Gastroesophageal sphincter (tissue), 4 donors: ENCODE measurements around the gene PRKX. TPM values are rescaled to one million over a fixed set of nuclear protein-coding genes. Genes with fewer than 3 reads are reported as not detected.
"Not testable (repeated sequence)": the region's sequence is repeated elsewhere in the genome, so short reads cannot be mapped to it uniquely, and the experiment has no call there.

Source experiments
- ATAC-seq: fragments of 150-250 bp; one replicate; pipeline ENCODE4 v1.9.1; 2016; ENCODE audit warnings: mild to moderate bottlenecking, moderate library complexity
- H3K27ac ChIP-seq, 4 donors: fragments of 200-600 bp; sonication (generic) in 3 of 4; 1 replicate in 3 of 4; 2 replicates in 1 of 4; pipeline ENCODE4 v1.5.1; 2016 to 2019
- H3K27me3 ChIP-seq: fragments of 200-600 bp; sonication (generic); one replicate; pipeline ENCODE4 v1.5.1; 2019
- H3K36me3 ChIP-seq, 2 donors: fragments of 200-600 bp; sonication (generic); one replicate each; pipeline ENCODE4 v1.5.1; 2019; ENCODE audit warnings: control low read depth in 1 of 2
- H3K4me1 ChIP-seq, 3 donors: fragments of 200-600 bp; sonication (generic); 1 replicate in 2 of 3; 2 replicates in 1 of 3; pipeline ENCODE4 v1.5.1; 2016 to 2019; ENCODE audit warnings: control low read depth in 2 of 3
- H3K4me3 ChIP-seq, 2 donors: fragments of 200-600 bp; sonication (generic); one replicate each; pipeline ENCODE4 v1.5.1; 2019; ENCODE audit warnings: mild to moderate bottlenecking in 1 of 2, moderate library complexity in 1 of 2
- H3K9me3 ChIP-seq, 3 donors: fragments of 200-600 bp; sonication (generic); one replicate each; pipeline ENCODE4 v1.5.1; 2017 to 2019; ENCODE audit warnings: control low read depth in 2 of 3
- EP300 ChIP-seq: sonication (generic); formaldehyde crosslinking; IDR thresholded peaks from one replicate; pipeline ENCODE4 v1.6.1; 2017; ENCODE audit warnings: antibody characterized with exemption, mild to moderate bottlenecking
- POLR2A ChIP-seq, 2 donors: fragments of 450-650 bp; IDR thresholded peaks; one replicate each; pipeline ENCODE4 v1.6.1; 2017; ENCODE audit warnings: antibody characterized with exemption in 2 of 2, mild to moderate bottlenecking in 2 of 2, moderate library complexity in 1 of 2
- POLR2AphosphoS5 ChIP-seq: sonication (generic); formaldehyde crosslinking; IDR thresholded peaks from one replicate; pipeline ENCODE4 v1.6.1; 2017; ENCODE audit warnings: antibody characterized with exemption
- WGBS, 2 donors: methylation state at CpG; one replicate each; pipeline ENCODE4 v1.1.5; 2018; ENCODE audit warnings: low coverage in 1 of 2; 5-methylcytosine and 5-hydroxymethylcytosine counted together
- total RNA-seq, 4 donors: library from RNA; depleted of rRNA; stranded (reverse); fragments of >200 nt; gene quantifications; one replicate each; pipeline ENCODE4 v1.1.0, GENCODE V29; 2016
- TF ChIP-seq, protein P1 (sequence below), 4 experiments: fragments of 200-600 bp in 2 of 4; fragments of 450-650 bp in 2 of 4; sonication (generic) in 1 of 4; IDR thresholded peaks; one replicate each; pipeline ENCODE4 v1.5.1; 2017 to 2019; ENCODE audit warnings: antibody characterized with exemption in 4 of 4, mild to moderate bottlenecking in 2 of 4, moderate library complexity in 2 of 4

The PRKX gene
- total RNA-seq, 4 donors from 2014 or later, result 3.5 to 10.5 (median 4.4) TPM

DNA sequence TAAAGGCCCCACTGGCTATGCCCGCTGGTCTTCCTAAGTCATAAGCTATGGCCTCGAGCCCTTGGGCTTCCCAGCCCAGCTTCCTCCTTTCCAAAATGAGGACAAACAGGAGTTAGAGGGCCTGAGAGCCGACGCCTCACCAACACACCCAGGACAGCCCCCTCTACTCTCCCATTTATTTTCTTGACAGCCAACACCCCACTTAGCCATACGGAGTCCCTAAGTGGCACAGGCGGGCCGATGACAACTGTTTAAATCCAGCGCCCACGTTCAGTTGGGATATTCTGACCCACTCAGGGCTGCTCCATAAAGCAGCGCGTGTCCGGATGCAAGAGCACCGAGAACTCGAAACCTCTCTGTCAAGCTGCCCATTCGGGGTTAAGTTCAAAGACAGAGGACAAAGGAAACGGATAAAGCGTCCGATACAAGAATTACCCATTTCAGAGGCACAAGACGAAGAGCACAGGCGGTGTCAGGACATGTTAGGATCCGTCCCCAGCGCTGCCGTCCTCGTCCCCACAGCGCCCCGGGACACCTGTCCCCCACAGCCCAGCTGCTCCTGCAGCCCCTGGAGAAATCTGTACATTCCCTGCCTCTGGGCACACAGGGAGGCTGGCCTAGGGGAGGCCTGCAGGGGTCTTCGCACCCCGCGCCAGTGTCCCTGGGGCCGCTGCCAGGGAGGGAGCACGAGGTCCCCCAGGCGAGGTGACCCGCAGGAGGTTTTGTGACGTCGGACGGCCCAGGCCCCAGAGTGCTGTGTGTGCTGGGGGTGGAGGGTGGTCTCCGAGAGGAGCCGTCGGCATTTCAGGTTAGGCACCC is 1.2 kb downstream of the PRKX start:
- no peak for ATAC-seq

DNA sequence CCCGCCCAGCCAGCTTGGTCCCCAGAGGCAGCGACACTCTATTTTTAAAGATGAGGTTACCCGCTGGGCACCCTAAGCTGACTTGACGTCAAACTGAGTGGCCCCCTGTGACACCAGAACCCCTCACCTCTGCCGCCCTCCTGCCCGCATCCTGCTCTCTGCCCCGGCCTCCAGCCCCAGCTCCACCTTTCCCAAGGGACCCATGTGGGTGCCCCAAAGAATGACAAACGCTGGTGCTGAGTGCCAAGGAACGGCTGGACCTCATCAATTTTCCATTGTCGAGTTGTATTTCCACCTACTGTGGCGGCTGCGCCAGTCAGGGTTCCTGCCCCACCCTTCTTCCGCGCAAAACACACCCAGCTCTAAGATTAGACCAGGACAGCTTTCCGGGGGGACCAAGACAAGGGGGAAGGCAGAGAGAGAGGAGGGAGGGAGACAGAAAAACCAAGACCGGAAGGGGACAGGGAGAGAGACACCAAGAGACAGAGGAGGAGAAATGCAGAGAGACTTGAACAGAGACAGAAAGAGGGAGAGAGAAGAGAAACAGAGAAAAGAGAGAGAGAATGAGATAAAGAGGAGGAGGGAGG is 2.0 kb downstream of the PRKX start:
- no peaks in the 10 kb centered on the region for H3K4me1 ChIP-seq
- no peaks in the 10 kb centered on the region for H3K36me3 ChIP-seq
- no peaks in the 10 kb centered on the region for H3K27me3 ChIP-seq
- 40% methylated on average over 1 of the region's 16 CpGs for WGBS, 2 donors
- TF ChIP-seq POLR2AphosphoS5 (no peak), POLR2A (IDR thresholded peaks at IDR 0.05) (no peak), EP300 (no peak)
- TF ChIP-seq, protein P1, sequence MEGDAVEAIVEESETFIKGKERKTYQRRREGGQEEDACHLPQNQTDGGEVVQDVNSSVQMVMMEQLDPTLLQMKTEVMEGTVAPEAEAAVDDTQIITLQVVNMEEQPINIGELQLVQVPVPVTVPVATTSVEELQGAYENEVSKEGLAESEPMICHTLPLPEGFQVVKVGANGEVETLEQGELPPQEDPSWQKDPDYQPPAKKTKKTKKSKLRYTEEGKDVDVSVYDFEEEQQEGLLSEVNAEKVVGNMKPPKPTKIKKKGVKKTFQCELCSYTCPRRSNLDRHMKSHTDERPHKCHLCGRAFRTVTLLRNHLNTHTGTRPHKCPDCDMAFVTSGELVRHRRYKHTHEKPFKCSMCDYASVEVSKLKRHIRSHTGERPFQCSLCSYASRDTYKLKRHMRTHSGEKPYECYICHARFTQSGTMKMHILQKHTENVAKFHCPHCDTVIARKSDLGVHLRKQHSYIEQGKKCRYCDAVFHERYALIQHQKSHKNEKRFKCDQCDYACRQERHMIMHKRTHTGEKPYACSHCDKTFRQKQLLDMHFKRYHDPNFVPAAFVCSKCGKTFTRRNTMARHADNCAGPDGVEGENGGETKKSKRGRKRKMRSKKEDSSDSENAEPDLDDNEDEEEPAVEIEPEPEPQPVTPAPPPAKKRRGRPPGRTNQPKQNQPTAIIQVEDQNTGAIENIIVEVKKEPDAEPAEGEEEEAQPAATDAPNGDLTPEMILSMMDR (IDR thresholded peaks at IDR 0.05), result no peak
- no peaks in the 10 kb centered on the region for H3K9me3 ChIP-seq
- H3K27ac ChIP-seq, result peak overlapping the region in 3 of 4 donors; percentile 58 to 79 (median 64)
- H3K4me3 ChIP-seq, result peak overlapping the region; percentile 50 to 68
- no peak for ATAC-seq

More for the DNA sequence above, 1.2 kb downstream of the PRKX start:
- 60% methylated on average over 1 of the region's 39 CpGs; no CpG with 5 or more reads in 1 of the 2 donors for WGBS, 2 donors
- TF ChIP-seq POLR2A (IDR thresholded peaks at IDR 0.05) (no peak), EP300 (no peak), POLR2AphosphoS5 (no peak)
- TF ChIP-seq, protein P1 (IDR thresholded peaks at IDR 0.05), result no peak
- Histone ChIP-seq H3K27ac (peak overlapping the region in 3 of 4 donors; percentile 58 to 79 (median 64)), H3K4me1 (no peaks in the 10 kb centered on the region), H3K9me3 (no peaks in the 10 kb centered on the region), H3K27me3 (no peaks in the 10 kb centered on the region), H3K36me3 (no peaks in the 10 kb centered on the region), H3K4me3 (peak overlapping the region; percentile 50 to 68)

DNA sequence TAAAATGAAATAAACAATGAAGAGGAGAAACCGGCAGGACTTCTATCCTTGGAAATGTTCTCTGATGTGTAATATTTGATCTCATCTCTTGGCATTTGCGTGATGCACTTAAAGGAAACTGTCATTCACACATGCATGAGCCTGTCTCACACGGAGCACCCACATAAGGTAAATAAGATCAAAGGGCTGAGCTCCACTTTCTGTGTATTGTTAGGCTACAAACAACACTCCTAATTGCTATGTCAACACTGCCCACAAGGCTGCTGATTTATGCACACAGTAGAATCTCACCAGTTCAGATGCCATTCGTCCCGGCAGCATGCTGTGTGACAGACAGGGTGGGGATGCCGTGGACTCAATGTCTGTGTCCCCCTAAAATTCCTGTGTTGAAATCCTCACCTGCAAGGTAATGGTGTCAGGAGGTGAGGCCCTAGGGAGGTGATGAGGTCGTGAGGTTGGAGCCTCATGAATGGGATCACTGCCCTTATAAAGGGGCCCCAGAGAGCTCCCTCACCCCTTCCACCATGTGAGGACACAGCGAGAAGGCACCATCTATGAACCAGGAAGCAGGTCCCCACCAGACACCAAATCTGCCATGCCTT is 5.7 kb downstream of the PRKX start:
- not testable (repeated sequence) for H3K27me3 ChIP-seq, H3K9me3 ChIP-seq, H3K4me3 ChIP-seq, H3K36me3 ChIP-seq, H3K27ac ChIP-seq, H3K4me1 ChIP-seq, ATAC-seq
- 83 to 90% methylated on average over 2 to 4 of the region's 8 CpGs for WGBS, 2 donors

DNA sequence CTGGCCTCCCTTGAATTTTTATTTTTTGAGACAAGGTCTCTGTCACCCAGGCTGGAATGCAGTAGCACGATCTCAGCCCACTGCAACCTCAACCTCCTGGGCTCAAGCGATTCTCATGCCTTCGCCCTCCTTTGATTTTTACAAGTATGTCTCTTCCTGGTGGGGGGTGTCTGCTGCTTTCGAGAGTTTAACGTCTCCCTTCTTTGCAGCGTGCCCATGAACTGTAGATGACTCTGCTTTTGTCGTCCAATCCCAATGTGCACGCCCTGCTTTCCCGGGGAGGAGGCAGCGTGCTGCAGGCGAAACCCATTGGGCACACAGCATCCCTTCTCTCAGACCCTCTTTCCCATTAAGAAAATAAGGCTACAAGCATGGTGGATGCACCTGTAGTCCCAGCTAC is 7.0 kb downstream of the PRKX start:
- 67 to 92% methylated on average over 1 to 5 of the region's 11 CpGs for WGBS, 2 donors
- no peak overlapping the region for H3K4me3 ChIP-seq
- ATAC-seq, result no peak

DNA sequence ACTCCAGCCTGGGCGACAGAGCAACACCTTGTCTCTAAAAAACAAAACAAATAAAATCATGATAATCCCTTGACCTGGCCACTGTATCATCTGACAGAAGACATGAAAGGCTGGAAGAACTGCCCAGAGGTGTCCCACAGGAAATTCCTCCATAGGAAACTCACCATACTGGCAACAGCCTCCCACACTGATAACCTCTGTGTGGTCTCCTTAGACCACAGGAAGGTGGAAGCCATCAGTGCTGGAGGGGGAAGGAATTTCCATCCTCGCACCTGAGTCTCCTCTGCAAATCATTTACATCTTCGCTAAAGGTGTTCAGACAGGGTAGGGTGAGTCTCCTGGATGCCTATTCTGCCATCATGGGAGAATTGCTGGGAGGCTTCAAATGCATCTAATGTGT is 10.2 kb downstream of the PRKX start:
- not testable (repeated sequence) for H3K9me3 ChIP-seq, H3K36me3 ChIP-seq, H3K4me1 ChIP-seq, H3K4me3 ChIP-seq, ATAC-seq, H3K27me3 ChIP-seq, H3K27ac ChIP-seq
- 90 to 100% methylated on average over 1 to 2 of the region's 3 CpGs for WGBS, 2 donors

More for the DNA sequence above, 7.0 kb downstream of the PRKX start:
- H3K4me1 ChIP-seq, result no peaks in the 10 kb centered on the region
- H3K36me3 ChIP-seq, result no peaks in the 10 kb centered on the region
- no peaks in the 10 kb centered on the region for H3K27me3 ChIP-seq
- no peak overlapping the region for H3K27ac ChIP-seq
- no peaks in the 10 kb centered on the region for H3K9me3 ChIP-seq
- TF ChIP-seq, protein P1 (IDR thresholded peaks at IDR 0.05), result no peak
- no peak for TF ChIP-seq POLR2AphosphoS5
- TF ChIP-seq EP300, result no peak
- TF ChIP-seq POLR2A (IDR thresholded peaks at IDR 0.05), result no peak

DNA sequence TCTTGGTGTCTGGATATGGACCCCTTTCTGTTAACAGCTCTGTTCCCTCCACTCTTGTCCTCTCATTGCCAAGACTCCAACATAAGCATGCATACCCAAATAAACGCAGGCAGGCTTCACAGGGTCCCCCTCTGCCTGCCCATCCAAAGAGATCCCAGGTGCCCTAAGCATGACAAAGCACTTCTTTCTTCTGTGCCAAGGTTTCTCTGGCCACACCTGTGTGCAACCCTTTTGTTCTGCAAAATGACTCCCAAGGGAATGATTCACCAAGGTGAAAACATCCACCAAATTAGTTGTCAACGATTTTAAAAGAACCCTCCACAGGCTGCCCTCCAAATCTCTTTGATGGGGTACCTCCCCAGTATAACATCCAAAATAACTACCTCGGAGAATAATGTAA is 11.4 kb downstream of the PRKX start:
- not testable (repeated sequence) for H3K9me3 ChIP-seq, H3K27ac ChIP-seq, ATAC-seq, H3K4me3 ChIP-seq, H3K27me3 ChIP-seq, H3K36me3 ChIP-seq, H3K4me1 ChIP-seq
- WGBS, 2 donors, result 0% methylated on average over 2 of the region's 3 CpGs; no CpG with 5 or more reads in 1 of the 2 donors

DNA sequence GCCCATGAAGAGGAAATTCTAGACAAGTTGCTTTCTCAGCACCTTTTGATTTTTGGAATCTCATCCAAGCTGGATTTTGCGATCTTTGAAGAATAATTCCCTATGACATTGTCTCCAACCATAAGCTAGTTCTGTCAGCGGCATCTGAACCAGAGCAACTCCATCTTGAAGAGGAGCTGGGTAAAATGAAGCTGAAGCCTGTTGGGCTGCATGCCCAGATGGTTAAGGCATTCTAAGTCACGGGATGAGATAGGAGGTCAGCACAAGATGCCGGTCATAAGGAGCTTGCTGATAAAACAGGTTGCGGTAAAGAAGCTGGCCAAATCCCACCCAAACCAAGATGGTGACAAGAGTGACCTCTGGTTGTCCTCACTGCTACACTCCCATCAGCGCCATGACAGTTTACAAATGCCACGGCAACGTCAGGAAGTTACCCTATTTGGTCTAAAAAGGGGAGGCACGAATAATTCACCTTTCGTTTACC is 12.0 kb downstream of the PRKX start:
- WGBS, 2 donors, result 84 to 93% methylated on average over 3 to 7 of the region's 10 CpGs
- not testable (repeated sequence) for H3K27ac ChIP-seq, H3K4me3 ChIP-seq, H3K9me3 ChIP-seq, ATAC-seq, H3K27me3 ChIP-seq, H3K36me3 ChIP-seq, H3K4me1 ChIP-seq
